ENCODE data around the gene KCNIP3.

DNA sequence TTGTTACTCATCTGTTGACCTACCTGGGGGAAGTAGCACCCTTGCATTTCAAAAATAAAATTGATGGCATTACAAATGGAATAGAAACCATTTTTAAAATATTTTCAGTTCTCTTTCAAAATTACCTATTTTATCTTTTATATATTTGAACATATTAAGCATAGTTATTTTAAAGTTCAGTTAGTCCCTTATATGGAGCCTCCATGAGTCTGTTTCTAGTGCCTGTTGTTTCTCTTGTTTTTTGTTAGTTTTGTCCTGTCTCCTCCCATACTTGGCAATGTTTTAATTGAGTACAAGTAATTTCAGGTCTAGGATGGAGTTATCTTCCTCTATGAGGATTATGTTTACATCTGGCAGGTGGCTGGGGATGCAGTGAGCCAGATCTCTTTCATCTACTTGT, 5.9 kb upstream of the KCNIP3 start:
- TF ChIP-seq POLR2AphosphoS5 (IDR thresholded peaks at IDR 0.05; ENCODE audit: low read depth, low read length) = no peak
- no peak for TF ChIP-seq POLR2A (IDR thresholded peaks at IDR 0.05; ENCODE audit: low read depth, low read length)
- TF ChIP-seq TAF1 (IDR thresholded peaks at IDR 0.05; ENCODE audit: low read depth, low read length) = no peak
- no peak for TF ChIP-seq POU2F2 (IDR thresholded peaks at IDR 0.05; ENCODE audit: low read depth, low read length)
- TF ChIP-seq SPI1 (IDR thresholded peaks at IDR 0.05; ENCODE audit: low read depth, low read length) = no peak
